Peyer's patch (tissue), 4 donors: Measurements from ENCODE around the gene LYZL1. TPM values are rescaled to one million over a fixed set of nuclear protein-coding genes. Genes with fewer than 3 reads are reported as not detected.

ENCODE experiments used
- DNase-seq, 3 donors: peaks; one replicate each; pipeline ENCODE4 v3.0.0-alpha.2; 2017 to 2019
- H3K27ac ChIP-seq, 4 donors: fragments of 200-600 bp; sonication (generic); one replicate each; pipeline ENCODE4 v1.5.1; 2016 to 2019
- H3K27me3 ChIP-seq, 2 donors: fragments of 200-600 bp; sonication (generic); one replicate each; pipeline ENCODE4 v1.5.1; 2019
- H3K36me3 ChIP-seq, 3 donors: fragments of 200-600 bp; sonication (generic); one replicate each; pipeline ENCODE4 v1.5.1; 2016 to 2019
- H3K4me1 ChIP-seq, 4 donors: fragments of 200-600 bp; sonication (generic); one replicate each; pipeline ENCODE4 v1.5.1; 2016 to 2019
- H3K4me3 ChIP-seq, 4 donors: fragments of 200-600 bp; sonication (generic); 1 replicate in 3 of 4; 2 replicates in 1 of 4; pipeline ENCODE4 v1.5.1; 2016 to 2019; ENCODE audit warnings: mild to moderate bottlenecking in 1 of 4
- H3K9me3 ChIP-seq, 4 donors: fragments of 200-600 bp; sonication (generic); one replicate each; pipeline ENCODE4 v1.5.1; 2016 to 2019; ENCODE audit warnings: mild to moderate bottlenecking in 1 of 4
- POLR2A ChIP-seq, 2 donors: fragments of 450-650 bp; IDR thresholded peaks; one replicate each; pipeline ENCODE4 v1.5.1; 2017; ENCODE audit warnings: antibody characterized with exemption in 2 of 2, mild to moderate bottlenecking in 2 of 2, moderate library complexity in 2 of 2
- total RNA-seq, 4 donors: library from RNA; depleted of rRNA; stranded (reverse); fragments of >200 nt; gene quantifications; one replicate each; pipeline ENCODE4 v1.1.0, GENCODE V29; 2016
- TF ChIP-seq, protein P1 (sequence below), 6 experiments: fragments of 450-650 bp in 4 of 6; fragments of 200-600 bp in 2 of 6; sonication (generic) in 1 of 6; IDR thresholded peaks; one replicate each; pipeline ENCODE4 v1.5.1; 2017 to 2019; ENCODE audit warnings: antibody characterized with exemption in 6 of 6, mild to moderate bottlenecking in 3 of 6, moderate library complexity in 1 of 6

Gene LYZL1
- total RNA-seq, 4 donors from 2014 or later: not detected

DNA sequence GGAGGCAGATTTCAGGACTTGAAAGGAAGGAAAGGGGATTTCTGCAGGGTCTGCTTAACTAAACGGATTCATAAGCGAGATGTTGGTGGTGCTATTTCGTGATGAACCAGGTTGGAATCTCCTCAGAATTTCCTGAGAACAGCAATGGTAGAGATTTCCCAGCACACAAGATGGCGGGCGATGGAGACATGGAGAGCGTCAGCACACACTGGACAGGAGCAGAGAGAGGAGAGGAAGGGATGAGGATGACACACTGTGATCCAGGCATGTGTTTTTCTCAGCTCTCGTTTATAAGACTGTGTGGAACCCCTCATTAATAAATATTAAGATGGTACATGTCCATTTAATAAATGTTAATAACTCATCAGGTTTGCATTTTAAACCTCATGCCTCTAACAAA lies 43.9 kb upstream of the LYZL1 start:
- no peak for TF ChIP-seq POLR2A (IDR thresholded peaks at IDR 0.05)
- H3K4me1 ChIP-seq: no peaks in the 10 kb centered on the region
- H3K27me3 ChIP-seq: no peaks in the 10 kb centered on the region
- no peaks in the 10 kb centered on the region for H3K9me3 ChIP-seq
- H3K4me3 ChIP-seq: no peak overlapping the region
- H3K27ac ChIP-seq: no peak overlapping the region
- no peak for DNase-seq
- no peaks in the 10 kb centered on the region for H3K36me3 ChIP-seq

DNA sequence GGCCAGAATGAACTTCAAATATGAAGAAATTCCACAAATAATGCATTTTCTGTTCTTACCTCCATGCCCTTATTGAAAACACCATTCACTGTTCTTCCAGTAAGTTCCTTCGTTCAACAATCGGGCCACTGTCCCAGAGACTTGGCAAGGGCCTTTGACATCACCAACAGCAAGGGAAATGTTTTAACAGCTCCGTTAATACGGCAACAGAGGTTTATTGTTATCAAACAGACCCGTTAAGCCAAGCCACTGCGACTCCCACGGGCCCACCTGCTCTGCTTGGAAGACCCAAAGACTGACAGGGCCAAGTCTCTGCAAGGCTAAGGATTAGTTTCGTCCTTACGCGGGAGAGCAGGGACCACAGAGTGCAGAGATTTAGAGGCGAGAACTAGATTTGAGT lies 43.4 kb upstream of the LYZL1 start:
- no peaks in the 10 kb centered on the region for H3K27me3 ChIP-seq
- H3K4me3 ChIP-seq: no peak overlapping the region
- no peak for DNase-seq
- no peak for TF ChIP-seq POLR2A (IDR thresholded peaks at IDR 0.05)
- TF ChIP-seq, protein P1, sequence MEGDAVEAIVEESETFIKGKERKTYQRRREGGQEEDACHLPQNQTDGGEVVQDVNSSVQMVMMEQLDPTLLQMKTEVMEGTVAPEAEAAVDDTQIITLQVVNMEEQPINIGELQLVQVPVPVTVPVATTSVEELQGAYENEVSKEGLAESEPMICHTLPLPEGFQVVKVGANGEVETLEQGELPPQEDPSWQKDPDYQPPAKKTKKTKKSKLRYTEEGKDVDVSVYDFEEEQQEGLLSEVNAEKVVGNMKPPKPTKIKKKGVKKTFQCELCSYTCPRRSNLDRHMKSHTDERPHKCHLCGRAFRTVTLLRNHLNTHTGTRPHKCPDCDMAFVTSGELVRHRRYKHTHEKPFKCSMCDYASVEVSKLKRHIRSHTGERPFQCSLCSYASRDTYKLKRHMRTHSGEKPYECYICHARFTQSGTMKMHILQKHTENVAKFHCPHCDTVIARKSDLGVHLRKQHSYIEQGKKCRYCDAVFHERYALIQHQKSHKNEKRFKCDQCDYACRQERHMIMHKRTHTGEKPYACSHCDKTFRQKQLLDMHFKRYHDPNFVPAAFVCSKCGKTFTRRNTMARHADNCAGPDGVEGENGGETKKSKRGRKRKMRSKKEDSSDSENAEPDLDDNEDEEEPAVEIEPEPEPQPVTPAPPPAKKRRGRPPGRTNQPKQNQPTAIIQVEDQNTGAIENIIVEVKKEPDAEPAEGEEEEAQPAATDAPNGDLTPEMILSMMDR (IDR thresholded peaks at IDR 0.05): no peak
- no peaks in the 10 kb centered on the region for H3K9me3 ChIP-seq
- no peaks in the 10 kb centered on the region for H3K36me3 ChIP-seq
- no peaks in the 10 kb centered on the region for H3K4me1 ChIP-seq
- H3K27ac ChIP-seq: no peak overlapping the region

DNA sequence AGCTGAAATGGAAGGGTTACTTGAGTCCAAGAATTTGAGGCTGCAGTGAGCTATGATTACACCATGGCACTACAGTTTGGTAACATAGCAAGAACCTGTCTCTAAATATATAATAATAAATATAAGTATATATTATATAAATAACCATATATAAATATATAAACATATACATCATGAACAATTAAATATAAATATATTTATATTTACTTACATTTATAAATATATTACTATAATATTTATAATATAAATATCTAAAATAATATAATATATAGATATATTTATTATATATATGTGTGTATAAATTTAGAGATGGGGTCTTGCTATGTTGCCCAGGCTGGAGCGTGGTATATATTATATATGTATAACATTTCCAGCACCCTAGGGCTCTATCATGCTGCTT lies 42.4 kb upstream of the LYZL1 start:
- no peak overlapping the region for H3K27ac ChIP-seq
- no peak for TF ChIP-seq POLR2A (IDR thresholded peaks at IDR 0.05)
- TF ChIP-seq, protein P1 (IDR thresholded peaks at IDR 0.05): no peak
- DNase-seq: no peak
- no peaks in the 10 kb centered on the region for H3K36me3 ChIP-seq
- H3K9me3 ChIP-seq: no peaks in the 10 kb centered on the region
- no peaks in the 10 kb centered on the region for H3K27me3 ChIP-seq
- no peaks in the 10 kb centered on the region for H3K4me1 ChIP-seq
- no peak overlapping the region for H3K4me3 ChIP-seq

DNA sequence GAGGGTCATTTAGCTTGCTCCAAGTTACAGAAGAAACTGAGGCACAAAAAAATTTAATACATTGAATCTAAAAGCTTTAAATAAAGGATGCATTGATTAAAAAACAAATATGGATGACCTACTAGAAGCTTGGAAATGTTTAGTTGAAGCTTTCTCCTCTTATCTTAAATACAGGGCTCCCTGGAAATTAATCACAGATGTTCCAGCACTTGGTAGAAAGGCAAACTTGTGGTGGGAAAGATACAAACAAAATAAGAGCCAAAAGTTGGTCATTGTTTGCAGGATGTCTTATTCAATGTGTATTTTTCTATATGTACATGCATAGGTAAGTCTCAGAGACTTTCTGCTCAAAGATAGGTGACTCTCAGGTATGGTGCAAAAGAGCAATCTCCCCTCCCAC lies 40.7 kb upstream of the LYZL1 start:
- no peak overlapping the region for H3K4me3 ChIP-seq
- H3K27ac ChIP-seq: no peak overlapping the region
- no peak for TF ChIP-seq POLR2A (IDR thresholded peaks at IDR 0.05)
- TF ChIP-seq, protein P1 (IDR thresholded peaks at IDR 0.05): no peak
- H3K9me3 ChIP-seq: no peaks in the 10 kb centered on the region
- no peaks in the 10 kb centered on the region for H3K27me3 ChIP-seq
- DNase-seq: no peak
- H3K36me3 ChIP-seq: no peaks in the 10 kb centered on the region
- H3K4me1 ChIP-seq: no peaks in the 10 kb centered on the region

DNA sequence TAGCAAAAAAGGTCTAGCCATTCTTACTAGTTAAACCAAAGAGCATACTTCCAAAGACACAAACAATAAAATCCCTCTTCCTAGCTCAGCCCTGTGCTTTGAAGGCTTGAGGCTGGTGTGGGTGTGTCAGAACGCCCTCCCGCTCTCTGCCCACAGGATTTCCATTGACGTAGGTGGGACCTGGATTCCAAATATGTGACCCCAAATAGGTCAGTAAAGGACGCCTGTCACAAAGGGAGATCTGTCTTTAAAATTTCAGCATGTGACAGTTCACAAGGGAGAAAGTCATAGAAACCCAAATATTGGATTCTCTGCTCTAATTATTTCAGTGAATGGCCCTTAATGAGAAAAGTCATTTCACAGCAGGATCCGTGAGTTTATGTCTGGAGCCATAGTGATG lies 39.9 kb upstream of the LYZL1 start:
- no peaks in the 10 kb centered on the region for H3K4me1 ChIP-seq
- TF ChIP-seq, protein P1 (IDR thresholded peaks at IDR 0.05): no peak
- TF ChIP-seq POLR2A (IDR thresholded peaks at IDR 0.05): no peak
- no peaks in the 10 kb centered on the region for H3K36me3 ChIP-seq
- H3K4me3 ChIP-seq: no peak overlapping the region
- H3K27me3 ChIP-seq: no peaks in the 10 kb centered on the region
- no peak overlapping the region for H3K27ac ChIP-seq
- no peaks in the 10 kb centered on the region for H3K9me3 ChIP-seq
- no peak for DNase-seq

DNA sequence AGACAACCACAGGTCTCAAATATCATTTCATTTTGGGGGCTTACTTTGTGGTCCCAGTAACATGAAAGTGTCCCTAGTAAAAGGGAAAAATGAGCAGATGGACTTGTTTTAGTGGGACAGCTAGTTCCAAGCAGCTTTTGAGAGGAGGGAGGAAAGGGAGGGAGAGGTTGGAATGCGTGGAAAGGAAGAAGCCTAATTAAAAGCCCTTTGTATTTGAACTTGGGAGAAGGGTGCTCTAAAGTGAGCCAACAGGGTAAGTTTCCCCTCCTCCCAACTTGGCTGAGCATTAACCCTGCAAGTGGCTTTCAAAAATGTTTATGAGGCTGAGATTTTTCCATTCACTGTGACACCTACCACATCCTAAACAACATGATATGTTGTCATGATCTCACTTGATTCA lies 38.8 kb upstream of the LYZL1 start:
- Histone ChIP-seq H3K9me3 (no peaks in the 10 kb centered on the region), H3K36me3 (no peaks in the 10 kb centered on the region), H3K4me3 (no peak overlapping the region), H3K27ac (no peak overlapping the region), H3K27me3 (no peaks in the 10 kb centered on the region), H3K4me1 (no peaks in the 10 kb centered on the region)
- DNase-seq: no peak
- TF ChIP-seq, protein P1 (IDR thresholded peaks at IDR 0.05): no peak
- TF ChIP-seq POLR2A (IDR thresholded peaks at IDR 0.05): no peak
